ENCODE results near the gene HPD. TPM values are rescaled to one million over a fixed set of nuclear protein-coding genes. Genes with fewer than 3 reads are reported as not detected.

The HPD gene
- total and polyA plus RNA-seq, 7 experiments from 2014 or later: not detected

GRCh38 chr12:121801595-121802484, 56.8 kb downstream of the HPD start:
- H3K4me3 ChIP-seq (ENCODE audit: low read length): peak overlapping the region; percentile 94
- ChIA-PET CTCF (interaction anchor here (0.6 to 14.9 kb wide), 8 partner anchors 6 to 1220 kb away, joined by 3 to 609 read pairs (median 3); partner anchors contain the start of genes RHOF and SETD1B), POLR2A (interaction anchor here (0.6 to 33.4 kb wide), 27 partner anchors 2 to 1601 kb away, joined by 3 to 1941 read pairs (median 7); partner anchors contain the start of genes KDM2B, KNTC1, MORN3 and ORAI1)
- no peaks in the 10 kb centered on the region for H3K9me3 ChIP-seq (ENCODE audit: control insufficient read depth in 2 of 3, low read length in 3 of 3)
- peaks cover 0 to 52% (median 0%) of the 10 kb centered on the region in 3 experiments for H3K36me3 ChIP-seq (ENCODE audit: control insufficient read depth in 2 of 3, insufficient read depth in 3 of 3, low read length in 3 of 3)
- ATAC-seq (peak; percentile 43), DNase-seq (peak in 7 of 9 donors; percentile 82 to 94 (median 91))
- peak overlapping the region; percentile 96 for H3K27ac ChIP-seq (ENCODE audit: low read depth, low read length)
- Mint-ChIP-seq H3K36me3 (peaks cover 14 to 35% (median 18%) of the 10 kb centered on the region in 5 donors), H3K4me1 (peaks cover 23 to 37% (median 32%) of the 10 kb centered on the region in 7 donors), H3K4me3 (peak overlapping the region; percentile 89 to 99 (median 96)), H3K27me3 (no peaks in the 10 kb centered on the region), H3K27ac (peak overlapping the region; percentile 98 to 100 (median 99)), H3K9me3 (peaks cover 0 to 9% (median 0%) of the 10 kb centered on the region in 11 donors)
- no peaks in the 10 kb centered on the region for H3K27me3 ChIP-seq (ENCODE audit: control insufficient read depth in 2 of 2, insufficient read depth in 2 of 2, low read length in 2 of 2)
- intact Hi-C loops (cut with micrococcal nuclease): loop anchor here (1.0 to 10.0 kb wide), 8 partner anchors 8 to 423 kb away; partner anchors contain the start of genes KDM2B (in 2 of the 2), DIABLO (in 1 of the 2) and PSMD9 (in 1 of the 2)
- H3K4me1 ChIP-seq (ENCODE audit: control insufficient read depth in 2 of 2, insufficient read depth in 2 of 2, low read length in 2 of 2): peaks cover 19 to 25% of the 10 kb centered on the region in 2 donors

GRCh38 chr12:121800694-121801594, 57.7 kb downstream of the HPD start:
- H3K36me3 ChIP-seq (ENCODE audit: control insufficient read depth in 2 of 3, insufficient read depth in 3 of 3, low read length in 3 of 3): peaks cover 0 to 55% (median 0%) of the 10 kb centered on the region in 3 experiments
- peaks cover 11 to 30% (median 14%) of the 10 kb centered on the region in 5 donors for H3K36me3 Mint-ChIP-seq
- ChIA-PET CTCF (interaction anchor here (1.1 to 14.9 kb wide), 3 partner anchors 5 to 24 kb away, joined by 3 to 609 read pairs (median 609); partner anchors contain the start of genes RHOF and SETD1B), POLR2A (interaction anchor here (1.0 to 33.4 kb wide), 18 partner anchors 1 to 1600 kb away, joined by 3 to 1941 read pairs (median 11); partner anchors contain the start of genes KDM2B, ORAI1, PSMD9 and RHOF)
- peak overlapping the region; percentile 94 for H3K4me3 ChIP-seq (ENCODE audit: low read length)
- H3K4me1 ChIP-seq (ENCODE audit: control insufficient read depth in 2 of 2, insufficient read depth in 2 of 2, low read length in 2 of 2): peaks cover 14 to 22% of the 10 kb centered on the region in 2 donors
- H3K9me3 ChIP-seq (ENCODE audit: control insufficient read depth in 2 of 3, low read length in 3 of 3): no peaks in the 10 kb centered on the region
- intact Hi-C loops (cut with micrococcal nuclease): loop anchor here (1.0 to 10.0 kb wide), 3 partner anchors 11 to 424 kb away; partner anchors contain the start of genes DIABLO (in 1 of the 2) and KDM2B (in 1 of the 2)
- no peaks in the 10 kb centered on the region for H3K27me3 Mint-ChIP-seq
- peak overlapping the region; percentile 98 to 100 (median 99) for H3K27ac Mint-ChIP-seq
- H3K27me3 ChIP-seq (ENCODE audit: control insufficient read depth in 2 of 2, insufficient read depth in 2 of 2, low read length in 2 of 2): no peaks in the 10 kb centered on the region
- peak overlapping the region; percentile 96 for H3K27ac ChIP-seq (ENCODE audit: low read depth, low read length)
- H3K9me3 Mint-ChIP-seq: peaks cover 0 to 9% (median 0%) of the 10 kb centered on the region in 11 donors
- peak; percentile 56 to 75 (median 69) for DNase-seq
- peak; percentile 20 for ATAC-seq
- peak overlapping the region; percentile 89 to 99 (median 96) for H3K4me3 Mint-ChIP-seq
- H3K4me1 Mint-ChIP-seq: peaks cover 19 to 31% (median 26%) of the 10 kb centered on the region in 7 donors

- CTCF ChIA-PET: interaction anchor here (14.9 kb wide), 1 partner anchor 8 kb away, joined by 609 read pairs; the partner anchor contains the start of gene SETD1B
- Histone ChIP-seq H3K36me3 (ENCODE audit: control insufficient read depth in 2 of 3, insufficient read depth in 3 of 3, low read length in 3 of 3) (peaks cover 0 to 56% (median 0%) of the 10 kb centered on the region in 3 experiments), H3K27me3 (ENCODE audit: control insufficient read depth in 2 of 2, insufficient read depth in 2 of 2, low read length in 2 of 2) (no peaks in the 10 kb centered on the region), H3K9me3 (ENCODE audit: control insufficient read depth in 2 of 3, low read length in 3 of 3) (no peaks in the 10 kb centered on the region), H3K27ac (ENCODE audit: low read depth, low read length) (peak overlapping the region; percentile 96), H3K4me3 (ENCODE audit: low read length) (peak overlapping the region; percentile 73), H3K4me1 (ENCODE audit: control insufficient read depth in 2 of 2, insufficient read depth in 2 of 2, low read length in 2 of 2) (peaks cover 17 to 24% of the 10 kb centered on the region in 2 donors)
- ATAC-seq (peak; percentile 30), DNase-seq (peak in 8 of 9 donors; percentile 51 to 89 (median 58))
- peaks cover 23 to 39% (median 29%) of the 10 kb centered on the region in 7 donors for H3K4me1 Mint-ChIP-seq
- H3K27ac Mint-ChIP-seq: peak overlapping the region; percentile 83 to 95 (median 89)
- peaks cover 0 to 12% (median 0%) of the 10 kb centered on the region in 11 donors for H3K9me3 Mint-ChIP-seq
- intact Hi-C loops (cut with micrococcal nuclease): loop anchor here in 1 of 2 donors (5.0 to 10.0 kb wide), 2 partner anchors 218 to 425 kb away; partner anchors contain the start of genes DIABLO and KDM2B
- POLR2A ChIA-PET: interaction anchor here (1.0 to 33.4 kb wide), 7 partner anchors 0 to 1599 kb away, joined by 4 to 1941 read pairs (median 15); partner anchors contain the start of genes PSMD9, RHOF, RNU4-1 and RPLP0
- H3K36me3 Mint-ChIP-seq: peaks cover 11 to 23% (median 17%) of the 10 kb centered on the region in 5 donors
- H3K4me3 Mint-ChIP-seq: peak overlapping the region; percentile 83 to 92 (median 88)
- H3K27me3 Mint-ChIP-seq: no peaks in the 10 kb centered on the region
Measured at GRCh38 chr12:121799842-121800693, 58.6 kb downstream of the HPD start.

GRCh38 chr12:121799156-121799841, 59.4 kb downstream of the HPD start:
- Mint-ChIP-seq H3K4me3 (peak overlapping the region; percentile 83 to 92 (median 88)), H3K27ac (peak overlapping the region; percentile 83 to 98 (median 89)), H3K27me3 (no peaks in the 10 kb centered on the region), H3K4me1 (peaks cover 30 to 46% (median 37%) of the 10 kb centered on the region in 7 donors), H3K9me3 (peaks cover 0 to 14% (median 0%) of the 10 kb centered on the region in 11 donors), H3K36me3 (peaks cover 11 to 23% (median 17%) of the 10 kb centered on the region in 5 donors)
- peak; percentile 15 for ATAC-seq
- no peaks in the 10 kb centered on the region for H3K9me3 ChIP-seq (ENCODE audit: control insufficient read depth in 2 of 3, low read length in 3 of 3)
- ChIA-PET CTCF (interaction anchor here (0.6 to 14.9 kb wide), 5 partner anchors 8 to 766 kb away, joined by 3 to 609 read pairs (median 5); partner anchors contain the start of gene SETD1B), POLR2A (interaction anchor here (1.0 to 33.4 kb wide), 7 partner anchors 1 to 302 kb away, joined by 4 to 1941 read pairs (median 40); partner anchors contain the start of genes PSMD9, RHOF, SETD1B and TMEM120B)
- peak in 8 of 9 donors; percentile 64 to 74 (median 69) for DNase-seq
- peak overlapping the region; percentile 73 for H3K4me3 ChIP-seq (ENCODE audit: low read length)
- H3K4me1 ChIP-seq (ENCODE audit: control insufficient read depth in 2 of 2, insufficient read depth in 2 of 2, low read length in 2 of 2): peaks cover 24 to 32% of the 10 kb centered on the region in 2 donors
- peaks cover 0 to 49% (median 0%) of the 10 kb centered on the region in 3 experiments for H3K36me3 ChIP-seq (ENCODE audit: control insufficient read depth in 2 of 3, insufficient read depth in 3 of 3, low read length in 3 of 3)
- intact Hi-C loops (cut with micrococcal nuclease): no loop called here
- no peaks in the 10 kb centered on the region for H3K27me3 ChIP-seq (ENCODE audit: control insufficient read depth in 2 of 2, insufficient read depth in 2 of 2, low read length in 2 of 2)
- H3K27ac ChIP-seq (ENCODE audit: low read depth, low read length): peak overlapping the region; percentile 96

Measured in naive thymus-derived CD4-positive, alpha-beta T cell (primary cell).